ENCODE measurements around the gene IFNAR2. TPM values are rescaled to one million over a fixed set of nuclear protein-coding genes. Genes with fewer than 3 reads are reported as not detected.

Gene IFNAR2
- 1 to 10 TPM; 3.3 to 6.5 (median 3.8) TPM for total RNA-seq

DNA sequence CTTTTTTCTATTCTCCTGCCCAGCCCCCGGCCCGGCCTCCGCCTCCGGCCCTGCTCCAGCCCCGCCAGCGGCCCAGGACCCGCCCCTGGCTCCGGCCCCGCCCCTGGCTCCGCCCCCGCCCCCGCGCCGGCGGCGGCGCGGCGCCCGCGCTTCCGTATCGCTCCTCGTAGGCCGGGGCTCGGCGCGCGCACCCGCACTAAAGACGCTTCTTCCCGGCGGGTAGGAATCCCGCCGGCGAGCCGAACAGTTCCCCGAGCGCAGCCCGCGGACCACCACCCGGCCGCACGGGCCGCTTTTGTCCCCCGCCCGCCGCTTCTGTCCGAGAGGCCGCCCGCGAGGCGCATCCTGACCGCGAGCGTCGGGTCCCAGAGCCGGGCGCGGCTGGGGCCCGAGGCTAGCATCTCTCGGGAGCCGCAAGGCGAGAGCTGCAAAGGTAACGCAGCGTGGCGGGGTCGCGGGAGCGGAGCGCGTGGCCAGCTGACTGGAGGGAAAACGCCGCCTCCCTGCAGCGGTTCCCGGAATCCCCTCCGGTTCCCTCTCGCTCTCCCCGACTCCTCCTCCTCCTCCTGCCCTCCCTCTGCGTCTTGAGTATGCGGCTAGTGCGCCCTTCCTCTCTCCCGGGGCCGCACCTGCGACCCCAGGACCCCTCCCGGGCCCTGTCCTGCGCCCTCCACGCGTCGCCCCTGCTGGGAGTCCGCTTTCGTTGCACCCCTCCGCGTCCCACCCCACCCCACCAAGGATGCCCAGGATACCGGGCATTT is at the start of gene IFNAR2:
Gene IFNAR2 (plus strand): TSS at position 155 of the 761 bp plus-strand sequence. CDS start 11,985 bp downstream, outside the sequence.
- Histone ChIP-seq H3K4me1 (peaks cover 25% of the 10 kb centered on the region), H3K36me3 (no peaks in the 10 kb centered on the region), H3K4me3 (peak within 1 kb of the TSS; percentile 83), H3K9me3 (no peaks in the 10 kb centered on the region), H3K27ac (peak within 1 kb of the TSS; percentile 94), H3K27me3 (no peaks in the 10 kb centered on the region)
- peak in 1 of 2 donors; percentile 75 for DNase-seq (ENCODE audit: low spot score in 2 of 2)
- TF ChIP-seq POLR2A (IDR thresholded peaks at IDR 0.05) (peak in 1 of 2 donors; percentile 56), CTCF (IDR thresholded peaks at IDR 0.05) (no peak)
- WGBS = under 1% methylated on average over 31 of the region's 95 CpGs

- 74% methylated on average over 6 of the region's 6 CpGs for WGBS
- no peak for DNase-seq (ENCODE audit: low spot score in 2 of 2)
Measured at GRCh38 chr21:33185852-33186251, 43.9 kb upstream of the IFNAR2 start.

DNA sequence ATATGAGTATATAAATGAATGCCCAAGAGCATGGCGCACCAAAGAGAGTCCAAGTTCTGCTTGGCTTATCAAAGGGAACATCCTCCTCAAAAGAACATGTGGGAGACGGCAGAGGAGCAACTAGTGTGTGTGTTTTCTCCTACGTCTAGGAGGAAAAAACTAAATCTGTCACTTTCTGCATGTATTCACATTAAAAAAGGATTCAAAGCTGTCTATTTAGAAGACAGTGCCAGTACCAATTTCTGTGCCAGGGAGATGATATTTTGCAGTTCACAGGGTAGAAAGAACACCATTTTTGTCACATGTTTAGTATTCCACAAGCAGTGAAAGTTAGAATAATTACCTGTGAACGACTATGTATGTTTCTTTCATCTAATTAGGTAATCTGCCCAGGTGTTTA is 42.5 kb upstream of the IFNAR2 start:
- no peaks in the 10 kb centered on the region for H3K4me1 ChIP-seq
- no peak overlapping the region for H3K27ac ChIP-seq
- 72% methylated on average over 4 of the region's 4 CpGs for WGBS
- H3K36me3 ChIP-seq = no peaks in the 10 kb centered on the region
- no peak overlapping the region for H3K4me3 ChIP-seq
- no peak for DNase-seq (ENCODE audit: low spot score in 2 of 2)
- peaks cover 12% of the 10 kb centered on the region for H3K27me3 ChIP-seq
- TF ChIP-seq EP300 (IDR thresholded peaks at IDR 0.05) = no peak
- no peak for TF ChIP-seq POLR2A (IDR thresholded peaks at IDR 0.05)
- TF ChIP-seq POLR2AphosphoS5 (IDR thresholded peaks at IDR 0.05) = no peak
- TF ChIP-seq CTCF (IDR thresholded peaks at IDR 0.05) = no peak
- no peaks in the 10 kb centered on the region for H3K9me3 ChIP-seq

More at GRCh38 chr21:33185852-33186251, 43.9 kb upstream of the IFNAR2 start:
- Histone ChIP-seq H3K9me3 (no peaks in the 10 kb centered on the region), H3K27ac (no peak overlapping the region), H3K4me1 (no peaks in the 10 kb centered on the region), H3K36me3 (no peaks in the 10 kb centered on the region), H3K27me3 (peaks cover 14% of the 10 kb centered on the region), H3K4me3 (no peak overlapping the region)
- TF ChIP-seq EP300 (IDR thresholded peaks at IDR 0.05) (no peak), POLR2AphosphoS5 (IDR thresholded peaks at IDR 0.05) (no peak), CTCF (IDR thresholded peaks at IDR 0.05) (no peak), POLR2A (IDR thresholded peaks at IDR 0.05) (no peak)

DNA sequence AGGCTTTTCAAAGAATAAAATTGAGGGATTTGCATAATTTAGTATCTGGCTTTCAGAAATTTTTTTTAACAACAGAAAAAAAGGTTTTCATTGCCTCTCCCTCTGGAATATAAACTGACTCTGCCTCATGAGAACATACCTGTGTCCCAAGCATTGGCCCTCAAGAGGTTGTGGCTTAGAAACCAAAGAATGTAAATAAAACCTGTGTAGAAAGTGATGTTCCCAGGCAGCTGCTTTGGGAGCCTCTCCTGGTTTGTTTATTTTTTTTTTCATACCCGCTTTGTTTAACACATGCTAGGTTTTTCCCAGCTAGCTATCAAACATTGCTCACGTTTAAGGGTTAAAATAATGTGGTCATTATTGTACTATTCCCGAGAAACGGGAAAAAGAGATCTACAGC is 40.5 kb upstream of the IFNAR2 start:
- no peak for DNase-seq (ENCODE audit: low spot score in 2 of 2)
- no peak overlapping the region for H3K27ac ChIP-seq
- 41% methylated on average over 4 of the region's 4 CpGs for WGBS

More for the DNA sequence above, 40.5 kb upstream of the IFNAR2 start:
- Histone ChIP-seq H3K4me1 (no peaks in the 10 kb centered on the region), H3K9me3 (no peaks in the 10 kb centered on the region), H3K4me3 (no peak overlapping the region), H3K36me3 (no peaks in the 10 kb centered on the region), H3K27me3 (peaks cover 12% of the 10 kb centered on the region)
- no peak for TF ChIP-seq CTCF (IDR thresholded peaks at IDR 0.05)
- no peak for TF ChIP-seq EP300 (IDR thresholded peaks at IDR 0.05)
- no peak for TF ChIP-seq POLR2AphosphoS5 (IDR thresholded peaks at IDR 0.05)
- no peak for TF ChIP-seq POLR2A (IDR thresholded peaks at IDR 0.05)

Measured in suprapubic skin (tissue), 4 donors.